Retinal pigment epithelial cell (primary cell): ENCODE results near the gene SLC38A11.

ENCODE experiments used
- DNase-seq: peaks from one replicate; pipeline ENCODE4 v3.0.0-alpha.2; 2010; ENCODE audit warnings: low read depth
- H3K4me3 ChIP-seq: 2 replicates; pipeline ENCODE4 v1.5.1; 2011; ENCODE audit warnings: mild to moderate bottlenecking, low read length, control low read depth, moderate library complexity
- TF ChIP-seq, protein P1 (sequence below): conservative IDR thresholded peaks from 2 replicates; pipeline ENCODE4 v1.5.1; 2011; ENCODE audit warnings: low read depth, low read length, control low read depth, inconsistent platforms

SLC38A11 gene

DNA sequence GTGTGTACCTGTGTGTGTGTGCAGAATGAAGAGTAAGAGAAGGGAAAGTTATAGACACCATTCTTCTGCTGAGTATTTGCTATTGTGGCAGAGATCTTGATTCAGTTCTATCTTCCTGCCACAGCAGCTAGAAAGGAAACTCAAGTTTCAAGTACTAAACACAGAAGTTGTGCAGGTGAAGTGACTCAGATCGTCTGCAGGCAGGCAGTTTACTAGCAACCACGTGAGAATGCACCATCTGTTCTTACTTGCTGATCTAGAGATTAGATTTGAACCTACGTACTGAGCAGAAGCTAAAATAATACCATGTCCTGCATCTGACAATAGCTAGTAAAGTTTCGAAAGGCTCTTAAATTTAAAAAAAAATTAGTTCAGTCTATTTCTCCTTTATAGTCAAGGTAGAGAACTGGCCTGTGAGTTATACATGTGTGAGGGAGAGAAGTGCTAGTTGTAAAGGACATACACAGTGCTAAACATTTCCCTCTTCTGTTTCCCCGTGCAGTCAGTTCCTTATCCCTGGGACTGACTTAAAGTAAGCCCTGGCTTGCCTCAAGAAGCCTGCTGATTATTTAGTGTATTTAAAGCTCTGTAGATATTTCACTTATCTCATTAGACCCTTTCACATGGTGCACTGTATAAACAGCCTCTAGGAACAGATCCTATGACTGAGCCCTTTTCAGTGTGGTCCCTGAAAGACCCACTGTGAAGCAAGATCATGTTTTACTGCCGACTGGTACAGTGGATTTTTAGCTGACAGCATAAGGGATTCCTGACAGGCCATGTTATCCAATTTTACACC lies 45.0 kb downstream of the SLC38A11 start:
- no peak overlapping the region for H3K4me3 ChIP-seq
- peak; percentile 60 for DNase-seq
- TF ChIP-seq, protein P1, sequence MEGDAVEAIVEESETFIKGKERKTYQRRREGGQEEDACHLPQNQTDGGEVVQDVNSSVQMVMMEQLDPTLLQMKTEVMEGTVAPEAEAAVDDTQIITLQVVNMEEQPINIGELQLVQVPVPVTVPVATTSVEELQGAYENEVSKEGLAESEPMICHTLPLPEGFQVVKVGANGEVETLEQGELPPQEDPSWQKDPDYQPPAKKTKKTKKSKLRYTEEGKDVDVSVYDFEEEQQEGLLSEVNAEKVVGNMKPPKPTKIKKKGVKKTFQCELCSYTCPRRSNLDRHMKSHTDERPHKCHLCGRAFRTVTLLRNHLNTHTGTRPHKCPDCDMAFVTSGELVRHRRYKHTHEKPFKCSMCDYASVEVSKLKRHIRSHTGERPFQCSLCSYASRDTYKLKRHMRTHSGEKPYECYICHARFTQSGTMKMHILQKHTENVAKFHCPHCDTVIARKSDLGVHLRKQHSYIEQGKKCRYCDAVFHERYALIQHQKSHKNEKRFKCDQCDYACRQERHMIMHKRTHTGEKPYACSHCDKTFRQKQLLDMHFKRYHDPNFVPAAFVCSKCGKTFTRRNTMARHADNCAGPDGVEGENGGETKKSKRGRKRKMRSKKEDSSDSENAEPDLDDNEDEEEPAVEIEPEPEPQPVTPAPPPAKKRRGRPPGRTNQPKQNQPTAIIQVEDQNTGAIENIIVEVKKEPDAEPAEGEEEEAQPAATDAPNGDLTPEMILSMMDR = no peak

DNA sequence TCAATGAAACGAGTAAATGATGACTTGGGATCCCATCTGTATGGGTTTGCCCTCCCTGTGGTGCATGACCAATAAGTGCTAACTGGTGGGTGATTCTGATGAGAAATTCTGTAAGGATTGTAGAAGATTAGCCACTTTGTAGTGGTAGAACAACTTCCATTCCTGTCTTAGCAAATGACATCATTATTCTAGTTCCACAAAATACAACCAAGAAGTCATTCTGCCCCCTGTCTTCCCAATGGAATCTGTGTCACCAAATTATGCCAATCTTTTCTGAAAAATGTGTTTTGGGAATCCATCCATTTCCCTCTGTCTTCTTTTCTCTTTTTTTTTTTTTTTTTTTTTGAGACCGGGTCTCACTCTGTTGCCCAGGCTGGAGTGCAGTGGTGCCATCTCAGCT lies 48.4 kb downstream of the SLC38A11 start:
- TF ChIP-seq, protein P1 = no peak
- no peak for DNase-seq
- no peak overlapping the region for H3K4me3 ChIP-seq

DNA sequence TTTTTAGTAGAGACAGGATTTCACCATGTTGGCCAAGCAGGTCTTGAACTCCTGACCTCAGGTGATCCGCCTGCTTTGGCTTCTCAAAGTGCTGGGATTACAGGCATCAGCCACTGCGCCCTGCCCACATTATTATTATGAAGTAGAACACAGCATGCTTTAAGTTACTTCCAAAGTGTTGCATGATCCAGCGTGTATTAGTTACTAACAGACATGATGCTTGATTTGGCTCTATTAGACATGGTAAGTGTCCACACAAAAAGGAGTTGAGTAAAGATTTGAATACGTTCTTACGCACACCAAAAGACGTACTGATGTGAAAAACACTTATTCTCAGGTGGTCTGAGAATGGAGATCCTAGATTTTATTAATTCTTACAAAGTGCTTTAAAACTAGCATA lies 50.0 kb downstream of the SLC38A11 start:
- no peak overlapping the region for H3K4me3 ChIP-seq
- TF ChIP-seq, protein P1 = no peak
- no peak for DNase-seq

DNA sequence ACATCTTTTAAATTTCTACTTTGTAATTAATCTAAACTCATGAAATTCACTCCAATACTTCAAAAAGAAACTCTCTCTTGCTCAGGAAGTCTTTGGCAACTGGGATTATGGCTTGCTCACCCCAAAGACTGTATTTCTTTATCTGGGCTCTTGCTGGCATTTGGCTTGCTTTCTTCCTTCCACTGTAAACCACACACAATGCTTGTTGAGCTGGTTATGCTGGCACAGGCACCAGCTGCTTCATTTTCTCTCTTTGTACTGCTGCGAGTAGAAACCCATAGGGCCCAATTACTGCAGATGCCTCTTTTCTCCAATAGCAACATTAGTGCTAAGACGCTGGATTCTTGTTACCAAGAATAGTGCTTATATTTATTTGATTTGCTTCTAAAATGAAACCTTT lies 51.4 kb downstream of the SLC38A11 start:
- H3K4me3 ChIP-seq = no peak overlapping the region
- TF ChIP-seq, protein P1 = no peak
- peak; percentile 32 for DNase-seq

DNA sequence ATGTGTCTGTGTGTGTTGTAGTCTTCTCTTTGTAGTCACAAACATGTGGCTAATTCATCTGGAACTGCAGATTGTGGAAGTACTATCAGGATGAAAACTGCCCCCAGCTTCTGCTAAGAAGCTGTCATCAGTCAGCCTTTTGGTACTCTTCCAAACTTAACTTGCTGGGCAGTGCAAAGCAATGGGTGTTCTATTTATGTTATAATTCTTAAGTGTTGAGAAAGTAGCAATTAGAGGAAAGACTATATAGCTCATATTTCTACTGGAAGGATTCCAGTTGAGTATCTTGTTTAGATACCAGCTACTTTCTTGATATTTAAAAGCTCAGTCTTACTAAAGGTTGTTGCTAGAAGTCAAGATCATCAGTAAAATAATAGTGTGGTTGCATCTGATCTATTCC lies 52.1 kb downstream of the SLC38A11 start:
- peak; percentile 38 for DNase-seq
- no peak overlapping the region for H3K4me3 ChIP-seq
- TF ChIP-seq, protein P1 = no peak

DNA sequence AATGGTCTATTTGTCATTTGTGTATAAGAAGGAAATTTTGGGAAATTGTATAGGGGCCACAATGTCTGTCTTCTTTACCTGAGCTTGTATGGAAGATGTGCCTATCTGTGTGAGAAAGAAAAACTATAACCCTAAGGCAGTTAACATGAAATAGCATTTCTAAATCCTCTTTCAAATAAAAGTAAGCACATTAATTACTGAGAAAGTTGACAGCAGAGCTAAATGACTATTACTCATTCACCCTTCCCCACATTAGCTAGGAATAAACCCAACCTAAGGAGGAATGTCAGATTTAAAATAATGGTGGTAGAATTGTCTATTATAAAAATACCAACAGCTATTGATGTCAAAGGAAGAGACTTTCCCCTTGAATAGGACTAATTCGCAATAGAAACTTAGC lies 56.2 kb downstream of the SLC38A11 start:
- no peak overlapping the region for H3K4me3 ChIP-seq
- DNase-seq = no peak
- TF ChIP-seq, protein P1 = no peak

DNA sequence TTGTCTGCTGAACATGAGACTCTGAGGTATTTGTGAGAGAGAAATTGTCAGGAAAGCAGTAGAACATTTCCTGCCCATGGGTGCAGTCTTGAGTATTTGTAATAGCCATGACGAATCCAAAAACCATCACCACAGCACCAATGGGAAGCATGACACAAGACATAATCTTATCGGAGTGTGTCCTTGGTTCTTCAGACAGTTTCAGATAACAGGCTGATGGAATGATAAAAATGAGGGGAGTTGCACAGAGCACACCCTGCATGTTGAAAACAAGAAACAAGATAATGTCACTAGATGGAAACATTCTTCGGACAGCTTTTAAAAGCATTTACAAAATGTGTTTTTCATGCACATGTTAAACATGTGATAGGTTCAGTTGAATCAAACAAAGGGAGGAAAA lies 56.9 kb downstream of the SLC38A11 start:
- TF ChIP-seq, protein P1 = no peak
- no peak overlapping the region for H3K4me3 ChIP-seq
- DNase-seq = peak; percentile 35
